CD14-positive monocyte (primary cell): Measurements from ENCODE around the gene CCDC88C. TPM values are rescaled to one million over a fixed set of nuclear protein-coding genes. Genes with fewer than 3 reads are reported as not detected.

ENCODE experiments used
- DNase-seq, 3 donors: peaks; one replicate each; pipeline ENCODE4 v3.0.0-alpha.2; 2011 to 2022
- H2AFZ ChIP-seq: 2 replicates; pipeline ENCODE4 v1.6.0; 2012; ENCODE audit warnings: mild to moderate bottlenecking, low read depth, low read length, inconsistent platforms; ENCODE audit not compliant: insufficient read depth, poor library complexity, severe bottlenecking
- H3K27ac ChIP-seq, 2 donors: 1 replicate in 1 of 2; 2 replicates in 1 of 2; pipeline ENCODE4 v1.5.1; 2012 to 2013; ENCODE audit warnings: low read length in 2 of 2, control low read depth in 1 of 2, inconsistent platforms in 1 of 2, low read depth in 1 of 2, mild to moderate bottlenecking in 1 of 2
- H3K27me3 ChIP-seq, 2 donors: one replicate each; pipeline versions ENCODE4 v1.6.0 to v1.6.1; 2011 to 2013; ENCODE audit warnings: low read length in 2 of 2; ENCODE audit not compliant: control insufficient read depth in 2 of 2, insufficient read depth in 2 of 2
- H3K36me3 ChIP-seq, 2 donors: replicated peaks in 1 of 2; 1 replicate in 1 of 2; 2 replicates in 1 of 2; pipeline versions ENCODE4 v1.5.1 to v1.6.1; 2012 to 2013; ENCODE audit warnings: low read length in 2 of 2, control low read depth in 1 of 2, inconsistent platforms in 1 of 2, mild to moderate bottlenecking in 1 of 2; ENCODE audit not compliant: insufficient read depth in 2 of 2, control insufficient read depth in 1 of 2
- H3K4me1 ChIP-seq, 2 donors: 1 replicate in 1 of 2; 2 replicates in 1 of 2; pipeline versions ENCODE4 v1.5.1 to v1.6.1; 2012 to 2013; ENCODE audit warnings: low read length in 2 of 2, control low read depth in 1 of 2, inconsistent platforms in 1 of 2, mild to moderate bottlenecking in 1 of 2, moderate library complexity in 1 of 2; ENCODE audit not compliant: insufficient read depth in 2 of 2, control insufficient read depth in 1 of 2
- H3K4me2 ChIP-seq: replicated peaks from 2 replicates; pipeline ENCODE3; 2012; ENCODE audit warnings: low read length, moderate library complexity, mild to moderate bottlenecking; ENCODE audit not compliant: poor library complexity, severe bottlenecking; ENCODE audit errors: extremely low read depth
- H3K4me3 ChIP-seq, 3 experiments: fragments of 200-600 bp in 1 of 3; sonication (generic) in 1 of 3; replicated peaks in 1 of 3; 1 replicate in 2 of 3; 2 replicates in 1 of 3; pipeline ENCODE4 v1.5.1; 2011 to 2013; ENCODE audit warnings: low read length in 3 of 3, mild to moderate bottlenecking in 3 of 3, control low read depth in 2 of 3, low read depth in 2 of 3, inconsistent platforms in 1 of 3, moderate library complexity in 1 of 3
- H3K79me2 ChIP-seq: 2 replicates; pipeline ENCODE4 v1.6.0; 2012; ENCODE audit warnings: mild to moderate bottlenecking, control low read depth, inconsistent platforms, low read length, moderate library complexity; ENCODE audit not compliant: insufficient read depth
- H3K9ac ChIP-seq: 2 replicates; pipeline ENCODE4 v1.6.0; 2017; ENCODE audit warnings: low read length, mild to moderate bottlenecking; ENCODE audit not compliant: insufficient read depth, poor library complexity, severe bottlenecking
- H3K9me3 ChIP-seq, 2 donors: replicated peaks in 1 of 2; 1 replicate in 1 of 2; 2 replicates in 1 of 2; pipeline versions ENCODE4 v1.5.1 to v1.6.1; 2012 to 2013; ENCODE audit warnings: low read length in 2 of 2, control low read depth in 1 of 2; ENCODE audit not compliant: control insufficient read depth in 1 of 2, insufficient read depth in 1 of 2
- H4K20me1 ChIP-seq: 2 replicates; pipeline ENCODE4 v1.6.0; 2012; ENCODE audit warnings: mild to moderate bottlenecking, low read length, control low read depth, moderate library complexity; ENCODE audit not compliant: insufficient read depth
- H3K27ac Mint-ChIP-seq, 7 donors: one replicate each; pipeline ENCODE4 v1.8.0; 2020; ENCODE audit warnings: mild to moderate bottlenecking in 7 of 7, mixed read lengths in 7 of 7, moderate library complexity in 6 of 7, inconsistent platforms in 2 of 7
- H3K27me3 Mint-ChIP-seq, 3 donors: one replicate each; pipeline ENCODE4 v1.8.0; 2021 to 2022; ENCODE audit warnings: low read depth in 3 of 3, mild to moderate bottlenecking in 3 of 3, mixed read lengths in 3 of 3, moderate library complexity in 3 of 3, inconsistent platforms in 1 of 3
- H3K36me3 Mint-ChIP-seq, 2 donors: one replicate each; pipeline ENCODE4 v1.8.0; 2020; ENCODE audit warnings: mixed read lengths in 2 of 2, inconsistent platforms in 1 of 2, mild to moderate bottlenecking in 1 of 2
- H3K4me1 Mint-ChIP-seq: one replicate; pipeline ENCODE4 v1.8.0; 2020; ENCODE audit warnings: mild to moderate bottlenecking, mixed read lengths
- H3K4me3 Mint-ChIP-seq, 2 donors: one replicate each; pipeline ENCODE4 v1.8.0; 2020; ENCODE audit warnings: mild to moderate bottlenecking in 2 of 2, mixed read lengths in 2 of 2, moderate library complexity in 1 of 2
- H3K9me3 Mint-ChIP-seq, 7 donors: one replicate each; pipeline ENCODE4 v1.8.0; 2020 to 2022; ENCODE audit warnings: mixed read lengths in 7 of 7, mild to moderate bottlenecking in 6 of 7, moderate library complexity in 6 of 7, inconsistent platforms in 2 of 7
- WGBS: methylation state at CpG from one replicate; pipeline ENCODE4 v1.1.5; 2013; ENCODE audit warnings: missing lambda C conversion rate; ENCODE audit not compliant: insufficient coverage; 5-methylcytosine and 5-hydroxymethylcytosine counted together
- intact Hi-C, 2 donors: fragments of 100-400 bp; cut with micrococcal nuclease; formaldehyde crosslinking; loops; one replicate each; pipeline versions ENCODE4 v1.15.0 to v1.15.1; 2023
- polyA plus RNA-seq, 3 donors: library from polyadenylated mRNA; depleted of rRNA in 1 of 3; unstranded in 2 of 3; stranded (reverse) in 1 of 3; fragments of 300-500 nt in 2 of 3; fragments of >200 nt in 1 of 3; fragmentation: Illumina TruSeq in 2 of 3; gene quantifications; 1 replicate in 2 of 3; 2 replicates in 1 of 3; pipeline ENCODE4 v1.2.3, GENCODE V29; 2012 to 2021
- TF ChIP-seq, protein P1 (sequence below): fragments of 200-600 bp; IDR thresholded peaks from one replicate; pipeline ENCODE4 v1.8.0; 2022; ENCODE audit warnings: antibody characterized with exemption, mild to moderate bottlenecking

Gene CCDC88C
- polyA plus RNA-seq, 3 donors = 11.6 to 69.7 (median 12.3) TPM

DNA sequence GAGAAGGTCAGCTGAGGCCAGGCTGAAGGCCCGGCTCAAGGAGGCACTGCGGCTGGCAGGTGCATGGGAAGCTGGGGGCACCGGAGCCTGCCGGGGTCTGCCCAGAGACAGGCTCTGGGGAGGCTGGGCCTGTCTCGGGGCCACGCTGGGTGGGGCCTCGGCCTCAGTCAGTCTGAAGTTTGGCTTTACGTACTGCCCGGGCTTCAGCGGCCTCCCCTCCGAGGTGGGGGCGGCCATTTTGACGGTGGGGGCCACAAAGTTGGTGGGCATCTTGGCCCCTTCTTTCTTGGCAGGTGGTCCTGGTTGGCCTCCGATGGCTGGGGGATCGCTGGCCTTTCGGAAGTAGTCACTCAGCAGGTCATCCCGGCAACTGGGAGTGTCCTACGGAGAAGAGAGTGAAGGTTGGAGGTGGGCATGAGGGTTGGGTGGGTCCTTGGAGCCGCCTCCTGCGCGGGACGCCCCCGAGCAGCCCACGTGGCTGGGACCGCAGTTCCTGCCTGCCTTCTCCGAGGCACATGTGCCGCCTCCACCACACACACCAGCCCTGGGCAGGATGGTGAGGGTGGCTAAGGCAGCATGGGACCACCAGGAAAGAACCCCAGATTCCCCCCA lies 144.2 kb downstream of the CCDC88C start:
- TF ChIP-seq, protein P1, sequence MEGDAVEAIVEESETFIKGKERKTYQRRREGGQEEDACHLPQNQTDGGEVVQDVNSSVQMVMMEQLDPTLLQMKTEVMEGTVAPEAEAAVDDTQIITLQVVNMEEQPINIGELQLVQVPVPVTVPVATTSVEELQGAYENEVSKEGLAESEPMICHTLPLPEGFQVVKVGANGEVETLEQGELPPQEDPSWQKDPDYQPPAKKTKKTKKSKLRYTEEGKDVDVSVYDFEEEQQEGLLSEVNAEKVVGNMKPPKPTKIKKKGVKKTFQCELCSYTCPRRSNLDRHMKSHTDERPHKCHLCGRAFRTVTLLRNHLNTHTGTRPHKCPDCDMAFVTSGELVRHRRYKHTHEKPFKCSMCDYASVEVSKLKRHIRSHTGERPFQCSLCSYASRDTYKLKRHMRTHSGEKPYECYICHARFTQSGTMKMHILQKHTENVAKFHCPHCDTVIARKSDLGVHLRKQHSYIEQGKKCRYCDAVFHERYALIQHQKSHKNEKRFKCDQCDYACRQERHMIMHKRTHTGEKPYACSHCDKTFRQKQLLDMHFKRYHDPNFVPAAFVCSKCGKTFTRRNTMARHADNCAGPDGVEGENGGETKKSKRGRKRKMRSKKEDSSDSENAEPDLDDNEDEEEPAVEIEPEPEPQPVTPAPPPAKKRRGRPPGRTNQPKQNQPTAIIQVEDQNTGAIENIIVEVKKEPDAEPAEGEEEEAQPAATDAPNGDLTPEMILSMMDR = no peak
- Mint-ChIP-seq H3K27me3 (peaks cover 0 to 1% (median 0%) of the 10 kb centered on the region in 3 donors), H3K4me1 (no peaks in the 10 kb centered on the region), H3K4me3 (no peak overlapping the region), H3K9me3 (no peaks in the 10 kb centered on the region), H3K36me3 (peaks cover 75 to 90% of the 10 kb centered on the region in 2 donors), H3K27ac (no peak overlapping the region)
- Histone ChIP-seq H3K79me2 (no peaks in the 10 kb centered on the region), H3K4me2 (no peak overlapping the region), H2AFZ (no peak overlapping the region), H3K36me3 (peaks cover 80 to 91% of the 10 kb centered on the region in 2 donors), H3K27me3 (no peaks in the 10 kb centered on the region), H3K9ac (no peak overlapping the region), H3K9me3 (no peaks in the 10 kb centered on the region), H3K4me3 (no peak overlapping the region), H3K27ac (no peak overlapping the region), H4K20me1 (peaks cover 71% of the 10 kb centered on the region), H3K4me1 (no peaks in the 10 kb centered on the region)
- DNase-seq = no peak
- intact Hi-C loops = no loop called here
- 99% methylated on average over 13 of the region's 27 CpGs for WGBS

DNA sequence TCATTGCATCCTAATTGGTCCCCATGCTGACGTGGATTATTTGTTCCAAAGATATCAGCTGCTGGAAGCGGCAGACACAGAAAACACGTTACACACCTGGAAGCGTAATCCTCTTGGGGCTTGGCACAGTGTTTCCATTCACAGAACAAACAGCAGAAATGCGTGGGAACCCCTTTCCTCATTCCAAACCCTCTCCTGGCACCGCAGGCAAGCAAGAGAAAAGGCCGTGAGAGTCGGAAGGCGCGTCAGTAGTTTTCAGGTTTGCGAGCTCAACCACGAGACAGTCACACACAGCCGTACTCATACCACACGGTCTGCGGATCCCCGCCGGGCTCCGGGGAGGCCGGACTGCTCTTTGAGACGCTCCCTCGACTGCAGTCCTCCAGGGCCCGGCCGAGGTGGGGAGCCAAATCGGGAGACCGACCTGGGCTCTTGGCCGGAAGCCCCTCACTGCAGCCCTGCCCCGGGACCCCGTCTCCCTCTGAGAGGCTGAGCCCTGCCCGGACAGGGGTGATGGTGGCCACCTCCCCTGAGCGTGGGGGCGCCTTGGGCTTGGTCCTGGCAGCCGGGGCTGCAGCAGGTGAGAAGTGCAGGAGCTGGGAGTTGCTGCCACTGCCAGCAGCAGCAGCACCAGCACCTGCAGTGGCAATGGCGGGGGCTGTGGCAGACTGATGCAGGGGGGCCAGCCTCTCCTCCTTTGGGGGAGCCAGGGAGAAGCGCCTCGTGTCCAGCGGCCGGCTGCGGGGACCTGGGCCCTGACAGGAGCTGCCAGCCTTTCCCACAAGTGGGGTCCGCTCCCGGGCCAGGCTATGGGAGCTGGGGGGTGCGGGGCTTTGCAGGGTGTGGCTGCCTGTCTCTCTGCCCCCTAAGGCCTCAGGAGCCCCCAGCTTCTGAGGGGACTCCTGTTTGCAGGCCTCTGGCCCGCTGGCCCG lies 145.0 kb downstream of the CCDC88C start:
- no peak overlapping the region for H3K4me3 ChIP-seq
- peak overlapping the region in 2 of 7 donors; percentile 12 to 76 for H3K27ac Mint-ChIP-seq
- H2AFZ ChIP-seq = no peak overlapping the region
- no peak for DNase-seq
- no peaks in the 10 kb centered on the region for H3K79me2 ChIP-seq
- intact Hi-C loops = no loop called here
- H3K36me3 ChIP-seq = peaks cover 72 to 83% of the 10 kb centered on the region in 2 donors
- TF ChIP-seq, protein P1 = no peak
- H3K27me3 ChIP-seq = no peaks in the 10 kb centered on the region
- peaks cover 77 to 90% of the 10 kb centered on the region in 2 donors for H3K36me3 Mint-ChIP-seq
- H3K4me3 Mint-ChIP-seq = no peak overlapping the region
- no peaks in the 10 kb centered on the region for H3K9me3 ChIP-seq
- H3K9ac ChIP-seq = no peak overlapping the region
- H3K9me3 Mint-ChIP-seq = no peaks in the 10 kb centered on the region
- WGBS = 97% methylated on average over 43 of the region's 43 CpGs
- H3K4me1 ChIP-seq = no peaks in the 10 kb centered on the region
- H3K4me2 ChIP-seq = no peak overlapping the region
- no peaks in the 10 kb centered on the region for H3K4me1 Mint-ChIP-seq
- H3K27ac ChIP-seq = no peak overlapping the region
- H3K27me3 Mint-ChIP-seq = peaks cover under 1 to 1% (median under 1%) of the 10 kb centered on the region in 3 donors
- peaks cover 64% of the 10 kb centered on the region for H4K20me1 ChIP-seq
